H1 (cell line): ENCODE measurements around the gene VAV2. TPM values are rescaled to one million over a fixed set of nuclear protein-coding genes. Genes with fewer than 3 reads are reported as not detected.

Experiments
- CTCF ChIA-PET: fragments of 300-600 bp; sonication (Branson Sonifier 250); formaldehyde crosslinking; loops from one replicate; lab custom pipeline; 2021; ENCODE audit not compliant: partially characterized antibody; lab: Charles Lee
- POLR2A ChIA-PET: fragments of 300-600 bp; sonication (Branson Sonifier 250); formaldehyde crosslinking; loops from one replicate; lab custom pipeline; 2021; ENCODE audit warnings: inconsistent platforms; ENCODE audit not compliant: partially characterized antibody; lab: Charles Lee
- DNase-seq, 2 experiments: peaks; one replicate each; pipeline versions ENCODE4 v3.0.0 to v3.0.0-alpha.2; 2010 to 2022; ENCODE audit warnings: low spot score in 2 of 2, low read depth in 1 of 2, mixed read lengths in 1 of 2
- FAIRE-seq: peaks from 2 replicates; lab custom pipeline; 2011; peaks lifted over from hg19 to GRCh38; lab: Jason Lieb, UNC
- H2AFZ ChIP-seq: 2 replicates; pipeline ENCODE4 v1.8.1; 2012; ENCODE audit warnings: low read length, inconsistent platforms
- H2AK5ac ChIP-seq: 2 replicates; pipeline ENCODE4 v1.6.1; 2013; ENCODE audit warnings: low read depth, low read length
- H2BK120ac ChIP-seq: replicated peaks from 2 replicates; pipeline ENCODE3; 2013; ENCODE audit warnings: low read depth, low read length, inconsistent platforms
- H2BK12ac ChIP-seq: 2 replicates; pipeline ENCODE4 v1.6.1; 2013; ENCODE audit warnings: low read depth, low read length
- H2BK15ac ChIP-seq: 2 replicates; pipeline ENCODE4 v1.6.1; 2013; ENCODE audit warnings: low read length
- H2BK20ac ChIP-seq: 2 replicates; pipeline ENCODE4 v1.6.1; 2013; ENCODE audit warnings: low read length
- H2BK5ac ChIP-seq: 2 replicates; pipeline ENCODE4 v1.6.1; 2013; ENCODE audit warnings: low read depth, low read length
- H3K14ac ChIP-seq: 2 replicates; pipeline ENCODE4 v1.6.1; 2013; ENCODE audit warnings: inconsistent platforms; ENCODE audit not compliant: insufficient read length
- H3K18ac ChIP-seq: 2 replicates; pipeline ENCODE4 v1.6.1; 2013; ENCODE audit warnings: low read length; ENCODE audit errors: extremely low read depth
- H3K23ac ChIP-seq: 2 replicates; pipeline ENCODE4 v1.6.1; 2013; ENCODE audit warnings: inconsistent platforms; ENCODE audit not compliant: insufficient read length
- H3K23me2 ChIP-seq: 2 replicates; pipeline ENCODE4 v1.6.1; 2013; ENCODE audit warnings: low read depth, low read length
- H3K27ac ChIP-seq: 2 replicates; pipeline ENCODE4 v1.6.1; 2011; ENCODE audit warnings: low read depth, low read length, inconsistent platforms
- H3K27me3 ChIP-seq, 4 experiments: replicated peaks in 1 of 4; 1 replicate in 1 of 4; 2 replicates in 3 of 4; pipeline versions ENCODE4 v1.6.1 to v1.8.1; 2011 to 2013; ENCODE audit warnings: low read length in 3 of 4, mild to moderate bottlenecking in 3 of 4, inconsistent platforms in 2 of 4, mixed read lengths in 2 of 4, moderate library complexity in 1 of 4; ENCODE audit not compliant: control insufficient read depth in 3 of 4, insufficient read depth in 3 of 4; ENCODE audit errors: extremely low read depth in 1 of 4
- H3K36me3 ChIP-seq, 4 experiments: 2 replicates each; pipeline versions ENCODE4 v1.6.1 to v1.8.1; 2011 to 2013; ENCODE audit warnings: mild to moderate bottlenecking in 4 of 4, low read length in 3 of 4, moderate library complexity in 2 of 4, control low read depth in 1 of 4, inconsistent platforms in 1 of 4; ENCODE audit not compliant: insufficient read depth in 4 of 4, control insufficient read depth in 2 of 4
- H3K4ac ChIP-seq: replicated peaks from 2 replicates; pipeline ENCODE3; 2013; ENCODE audit warnings: low read length, low read depth, mixed read lengths, inconsistent platforms; ENCODE audit not compliant: insufficient read length
- H3K4me1 ChIP-seq, 4 experiments: replicated peaks in 1 of 4; 1 replicate in 1 of 4; 2 replicates in 3 of 4; pipeline versions ENCODE4 v1.6.1 to v1.8.1; 2011 to 2013; ENCODE audit warnings: low read length in 3 of 4, inconsistent platforms in 2 of 4, mixed read lengths in 1 of 4; ENCODE audit not compliant: insufficient read depth in 4 of 4, control insufficient read depth in 3 of 4
- H3K4me2 ChIP-seq, 2 experiments: 2 replicates each; pipeline versions ENCODE4 v1.6.1 to v1.8.1; 2011 to 2013; ENCODE audit warnings: low read depth in 2 of 2, low read length in 2 of 2, control low read depth in 1 of 2, inconsistent platforms in 1 of 2, mild to moderate bottlenecking in 1 of 2; ENCODE audit not compliant: insufficient read depth in 1 of 2
- H3K4me3 ChIP-seq, 4 experiments: fragments of 200-600, 300-600 bp in 1 of 4; sonication (generic), shearing (Covaris generic), sonication (Bioruptor Twin) in 1 of 4; 2 replicates each; pipeline versions ENCODE4 v1.5.1 to v1.8.1; 2011 to 2016; ENCODE audit warnings: low read length in 4 of 4, low read depth in 3 of 4, control low read depth in 2 of 4, inconsistent platforms in 2 of 4, mild to moderate bottlenecking in 2 of 4, mixed read lengths in 1 of 4, moderate library complexity in 1 of 4; ENCODE audit not compliant: insufficient read depth in 2 of 4; ENCODE audit errors: extremely low read depth in 1 of 4
- H3K56ac ChIP-seq: replicated peaks from 2 replicates; pipeline ENCODE3; 2013; ENCODE audit warnings: low read depth, mild to moderate bottlenecking, mixed read lengths, low read length, inconsistent platforms; ENCODE audit not compliant: insufficient read length
- H3K79me1 ChIP-seq: 2 replicates; pipeline ENCODE4 v1.6.1; 2013; ENCODE audit warnings: low read depth, low read length, control low read depth
- H3K79me2 ChIP-seq, 2 experiments: 2 replicates each; pipeline versions ENCODE4 v1.6.1 to v1.8.1; 2012 to 2013; ENCODE audit warnings: low read length in 2 of 2, mild to moderate bottlenecking in 2 of 2, inconsistent platforms in 1 of 2; ENCODE audit not compliant: insufficient read depth in 2 of 2, control insufficient read depth in 1 of 2
- H3K9ac ChIP-seq, 4 experiments: replicated peaks in 1 of 4; 1 replicate in 1 of 4; 2 replicates in 3 of 4; pipeline versions ENCODE4 v1.6.1 to v1.8.1; 2011 to 2013; ENCODE audit warnings: low read depth in 3 of 4, low read length in 3 of 4, control low read depth in 2 of 4, mild to moderate bottlenecking in 2 of 4, moderate library complexity in 2 of 4, inconsistent platforms in 1 of 4; ENCODE audit errors: extremely low read depth in 1 of 4
- H3K9me3 ChIP-seq, 2 experiments: 2 replicates each; pipeline versions ENCODE4 v1.6.1 to v1.8.1; 2012 to 2013; ENCODE audit warnings: mild to moderate bottlenecking in 2 of 2, moderate library complexity in 2 of 2, control low read depth in 1 of 2, inconsistent platforms in 1 of 2, low read depth in 1 of 2, low read length in 1 of 2, mixed read lengths in 1 of 2; ENCODE audit not compliant: insufficient read depth in 2 of 2
- H4K20me1 ChIP-seq, 2 experiments: replicated peaks in 1 of 2; 2 replicates each; pipeline versions ENCODE3 to v1.8.1; 2011 to 2013; ENCODE audit warnings: inconsistent platforms in 2 of 2, low read length in 2 of 2, mild to moderate bottlenecking in 1 of 2; ENCODE audit not compliant: insufficient read depth in 2 of 2, control insufficient read depth in 1 of 2
- H4K5ac ChIP-seq: 2 replicates; pipeline ENCODE4 v1.6.1; 2013; ENCODE audit warnings: low read length, low read depth, mixed read lengths, inconsistent platforms; ENCODE audit not compliant: insufficient read length
- H4K8ac ChIP-seq: 2 replicates; pipeline ENCODE4 v1.8.0; 2013; ENCODE audit warnings: mild to moderate bottlenecking, moderate library complexity, low read length, inconsistent platforms; ENCODE audit not compliant: insufficient read depth; ENCODE audit errors: extremely low read depth
- H4K91ac ChIP-seq: replicated peaks from 2 replicates; pipeline ENCODE3; 2013; ENCODE audit warnings: low read length, mixed read lengths, inconsistent platforms; ENCODE audit not compliant: insufficient read length
- ASH2L ChIP-seq: fragments of 200-600, 300-600 bp; sonication (generic); IDR thresholded peaks from one replicate; pipeline ENCODE4 v1.7.1; 2017; ENCODE audit warnings: low read length
- BACH1 ChIP-seq: IDR thresholded peaks from 2 replicates; pipeline ENCODE4 v1.6.1; 2012; ENCODE audit warnings: low read length, improper control_type of control experiment
- CBX8 ChIP-seq: fragments of 300-800, 300-1000 bp; sonication (generic); IDR thresholded peaks from 2 replicates; pipeline ENCODE4 v1.7.1; 2016; ENCODE audit warnings: low read depth, low read length, borderline replicate concordance
- CHD2 ChIP-seq: IDR thresholded peaks from 2 replicates; pipeline ENCODE4 v1.6.1; 2012; ENCODE audit warnings: low read length, improper control_type of control experiment
- FOSL1 ChIP-seq: IDR thresholded peaks from 2 replicates; pipeline ENCODE4 v1.6.1; 2011; ENCODE audit warnings: mild to moderate bottlenecking, low read depth, low read length, moderate library complexity; ENCODE audit not compliant: insufficient read depth
- MAFK ChIP-seq: IDR thresholded peaks from 2 replicates; pipeline ENCODE4 v1.6.1; 2012; ENCODE audit warnings: low read depth, mild to moderate bottlenecking, improper control_type of control experiment, low read length
- TEAD4 ChIP-seq: IDR thresholded peaks from 2 replicates; pipeline ENCODE4 v1.6.1; 2012; ENCODE audit warnings: low read depth, low read length, inconsistent platforms, mixed read lengths
- ZNF274 ChIP-seq: IDR thresholded peaks from 2 replicates; pipeline ENCODE4 v1.7.0; 2012; ENCODE audit warnings: low read length, borderline replicate concordance; ENCODE audit errors: extremely low read depth
- WGBS, 2 experiments: shearing (Covaris generic) in 1 of 2; methylation state at CpG; one replicate each; pipeline versions ENCODE4 v1.1.6 to v1.1.7; 2013 to 2015; ENCODE audit warnings: low lambda C conversion rate in 2 of 2, mixed read lengths in 2 of 2, inconsistent platforms in 1 of 2, low coverage in 1 of 2, missing lambda C conversion rate in 1 of 2; ENCODE audit not compliant: insufficient replicate concordance in 2 of 2, insufficient coverage in 1 of 2, insufficient read length in 1 of 2; ENCODE audit errors: extremely low coverage in 1 of 2, missing lambda C conversion rate in 1 of 2; 5-methylcytosine and 5-hydroxymethylcytosine counted together
- polyA plus RNA-seq, 7 experiments: library from polyadenylated mRNA; depleted of rRNA in 3 of 7; stranded (reverse) in 5 of 7; unstranded in 2 of 7; fragments of >200 nt in 5 of 7; fragments of 200-250 nt in 2 of 7; gene quantifications; 1 replicate in 5 of 7; 2 replicates in 1 of 7; 4 replicates in 1 of 7; pipeline versions ENCODE4 v1.2.1 to v1.2.3, GENCODE V29; 2011 to 2013; ENCODE audit warnings: missing spikeins in 2 of 7, mixed read lengths in 2 of 7
- total RNA-seq: library from RNA; stranded (reverse); fragmentation: NEBNext Ultra II Directional; extraction: Animal tissue kit (Norgen Biotek cat#: 25700); gene quantifications from 2 replicates; pipeline ENCODE4 v1.2.1, GENCODE V29; 2021

The VAV2 gene
- total and polyA plus RNA-seq, 2 of the 8 experiments (the other 6 are each of a cell fraction or from before 2014, with no cell fraction given): 13.6 to 37.6 TPM

GRCh38 chr9:133950629-133951111 is 41.5 kb downstream of the VAV2 start:
- Histone ChIP-seq H4K20me1 (peaks cover 14 to 19% of the 10 kb centered on the region in 2 experiments), H3K79me2 (peaks cover 0 to 80% of the 10 kb centered on the region in 2 experiments; a peak in 2 of 4 replicates), H2BK12ac (no peak overlapping the region), H3K18ac (no peak overlapping the region), H3K36me3 (no peaks in the 10 kb centered on the region; a peak in 1 of 8 replicates), H2BK20ac (no peak overlapping the region), H3K4me2 (no peak overlapping the region), H4K5ac (no peak overlapping the region), H4K8ac (0 out of 2 replicates have a peak overlapping the region, but pooled peaks have one; percentile 11), H3K23me2 (no peaks in the 10 kb centered on the region), H2BK5ac (no peak overlapping the region; the same call in 1 of the 2 replicates), H2AFZ (no peak overlapping the region), H3K4me1 (peaks cover 0 to 15% (median 9%) of the 10 kb centered on the region in 4 experiments; a peak in 5 of 7 replicates), H3K4me3 (no peak overlapping the region), H3K79me1 (peaks cover 16% of the 10 kb centered on the region), H3K4ac (no peak overlapping the region), H3K27ac (no peak overlapping the region), H3K9me3 (no peaks in the 10 kb centered on the region), H2BK120ac (no peak overlapping the region), H4K91ac (no peak overlapping the region), H3K23ac (no peak overlapping the region), H3K56ac (no peak overlapping the region), H2AK5ac (no peak overlapping the region), H3K27me3 (no peaks in the 10 kb centered on the region), H2BK15ac (no peak overlapping the region)
- WGBS, 2 experiments: 89% methylated on average over 22 of the region's 25 CpGs; no CpG with 5 or more reads in 1 of the 2 experiments
- no peak for DNase-seq
- no peak for FAIRE-seq
- POLR2A ChIA-PET: no interaction called here
- TF ChIP-seq CHD2: no peak
- no peak for TF ChIP-seq FOSL1
- TF ChIP-seq ZNF274: no peak
- no peak for TF ChIP-seq TEAD4
- TF ChIP-seq BACH1: no peak
- TF ChIP-seq MAFK: no peak
- TF ChIP-seq CBX8: no peak
- no peak for TF ChIP-seq ASH2L
- TF ChIP-seq, all 59 proteins: peak for 0
- no peak overlapping the region for H3K9ac ChIP-seq
- CTCF ChIA-PET: interaction anchor here (0.7 to 2.8 kb wide), 5 partner anchors 12 to 169 kb away, joined by 3 to 8 read pairs (median 3); no protein-coding TSS in a partner anchor
- no peak overlapping the region for H3K14ac ChIP-seq
